SU-DHL-6 (cell line): ENCODE measurements around the gene KLHL24.

Source experiments
- EZH2phosphoT487 ChIP-seq: fragments of 200-600 bp; sonication (generic), shearing (Covaris generic); conservative IDR thresholded peaks from 2 replicates; pipeline ENCODE4 v1.6.1; 2018; ENCODE audit warnings: mild to moderate bottlenecking, antibody characterized with exemption, low read length, moderate library complexity, mixed read lengths
- TF ChIP-seq, protein P1 (sequence below): fragments of 200-600 bp; sonication (generic); IDR thresholded peaks from one replicate; pipeline ENCODE4 v1.5.1; 2017; ENCODE audit warnings: antibody characterized with exemption, mild to moderate bottlenecking, low read length, moderate library complexity; ENCODE audit not compliant: insufficient read depth, poor library complexity, severe bottlenecking

DNA sequence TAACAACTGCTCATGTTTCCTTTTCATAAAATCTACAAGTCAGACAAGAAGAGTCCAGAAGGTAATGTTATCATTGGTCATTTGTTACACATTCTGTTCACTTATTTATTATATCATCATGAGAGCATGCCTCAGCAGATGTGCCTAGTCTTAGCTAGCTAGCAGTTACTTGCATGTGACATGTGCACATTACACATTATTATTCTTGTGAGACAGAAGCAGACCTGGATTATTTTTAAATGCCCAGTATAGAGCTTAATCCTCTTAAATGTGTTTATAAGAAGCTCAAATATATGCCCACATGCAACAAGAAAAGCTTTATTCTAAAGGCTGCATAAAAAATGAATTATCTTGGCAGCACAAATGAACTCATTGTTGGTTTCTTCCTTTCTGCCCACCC lies 74.8 kb downstream of the KLHL24 start:
- TF ChIP-seq, protein P1, sequence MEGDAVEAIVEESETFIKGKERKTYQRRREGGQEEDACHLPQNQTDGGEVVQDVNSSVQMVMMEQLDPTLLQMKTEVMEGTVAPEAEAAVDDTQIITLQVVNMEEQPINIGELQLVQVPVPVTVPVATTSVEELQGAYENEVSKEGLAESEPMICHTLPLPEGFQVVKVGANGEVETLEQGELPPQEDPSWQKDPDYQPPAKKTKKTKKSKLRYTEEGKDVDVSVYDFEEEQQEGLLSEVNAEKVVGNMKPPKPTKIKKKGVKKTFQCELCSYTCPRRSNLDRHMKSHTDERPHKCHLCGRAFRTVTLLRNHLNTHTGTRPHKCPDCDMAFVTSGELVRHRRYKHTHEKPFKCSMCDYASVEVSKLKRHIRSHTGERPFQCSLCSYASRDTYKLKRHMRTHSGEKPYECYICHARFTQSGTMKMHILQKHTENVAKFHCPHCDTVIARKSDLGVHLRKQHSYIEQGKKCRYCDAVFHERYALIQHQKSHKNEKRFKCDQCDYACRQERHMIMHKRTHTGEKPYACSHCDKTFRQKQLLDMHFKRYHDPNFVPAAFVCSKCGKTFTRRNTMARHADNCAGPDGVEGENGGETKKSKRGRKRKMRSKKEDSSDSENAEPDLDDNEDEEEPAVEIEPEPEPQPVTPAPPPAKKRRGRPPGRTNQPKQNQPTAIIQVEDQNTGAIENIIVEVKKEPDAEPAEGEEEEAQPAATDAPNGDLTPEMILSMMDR = no peak
- no peak for TF ChIP-seq EZH2phosphoT487
